OCI-LY1 (cell line): ENCODE measurements around the gene ETF1.

Experiments
- H2AFZ ChIP-seq: fragments of 200-600 bp; sonication (generic), shearing (Covaris generic); 2 replicates; pipeline ENCODE4 v1.6.0; 2014; ENCODE audit warnings: antibody characterized with exemption, mild to moderate bottlenecking, low read length
- H3F3A ChIP-seq: fragments of 200-600 bp; sonication (generic), shearing (Covaris generic); 2 replicates; pipeline ENCODE4 v1.6.0; 2014; ENCODE audit warnings: mild to moderate bottlenecking, antibody characterized with exemption, low read length, moderate library complexity; ENCODE audit not compliant: insufficient read depth
- H3K27ac ChIP-seq: fragments of 200-600 bp; sonication (generic); 2 replicates; pipeline ENCODE4 v1.5.1; 2014; ENCODE audit warnings: low read length, mixed run types, mild to moderate bottlenecking, low read depth; ENCODE audit not compliant: poor library complexity, severe bottlenecking
- H3K27me3 ChIP-seq: fragments of 200-600 bp; sonication (generic); 2 replicates; pipeline ENCODE4 v1.6.0; 2014; ENCODE audit warnings: antibody characterized with exemption, mild to moderate bottlenecking, low read length, moderate library complexity; ENCODE audit not compliant: insufficient read depth
- H3K36me3 ChIP-seq: fragments of 200-600 bp; sonication (generic); 2 replicates; pipeline ENCODE4 v1.6.1; 2014; ENCODE audit warnings: mild to moderate bottlenecking, antibody characterized with exemption, low read length, moderate library complexity, mixed read lengths; ENCODE audit not compliant: insufficient read depth
- H3K4me1 ChIP-seq: fragments of 200-600 bp; sonication (generic); 2 replicates; pipeline ENCODE4 v1.5.1; 2014; ENCODE audit warnings: mild to moderate bottlenecking, low read length, moderate library complexity; ENCODE audit not compliant: insufficient read depth, severe bottlenecking
- H3K4me2 ChIP-seq: fragments of 200-600 bp; sonication (generic), shearing (Covaris generic); 2 replicates; pipeline ENCODE4 v1.6.1; 2014; ENCODE audit warnings: low read length
- H3K4me3 ChIP-seq: fragments of 200-600 bp; sonication (generic); 2 replicates; pipeline ENCODE4 v1.5.1; 2014; ENCODE audit warnings: low read length, low read depth, mild to moderate bottlenecking, mixed read lengths; ENCODE audit not compliant: poor library complexity, severe bottlenecking
- H3K79me2 ChIP-seq: fragments of 200-600 bp; shearing (Covaris generic); 2 replicates; pipeline ENCODE4 v1.6.1; 2016; ENCODE audit warnings: mixed run types, low read length, mixed read lengths; ENCODE audit not compliant: insufficient read depth
- H3K9ac ChIP-seq: fragments of 200-600 bp; sonication (generic), shearing (Covaris generic); 2 replicates; pipeline ENCODE4 v1.6.1; 2014; ENCODE audit warnings: mild to moderate bottlenecking, low read length, mixed read lengths
- H3K9me2 ChIP-seq: fragments of 200-600 bp; sonication (generic), shearing (Covaris generic); 2 replicates; pipeline ENCODE4 v1.6.1; 2014; ENCODE audit warnings: low read depth, mild to moderate bottlenecking, low read length, mixed read lengths
- H3K9me3 ChIP-seq: fragments of 200-600 bp; shearing (Covaris generic); 2 replicates; pipeline ENCODE4 v1.6.1; 2014; ENCODE audit warnings: low read length, mixed read lengths
- H4K20me1 ChIP-seq: fragments of 200-600 bp; sonication (generic), shearing (Covaris generic); 2 replicates; pipeline ENCODE4 v1.6.0; 2016; ENCODE audit warnings: mild to moderate bottlenecking, low read length; ENCODE audit not compliant: insufficient read depth
- EZH2 ChIP-seq: fragments of 200-600 bp; sonication (generic), shearing (Covaris generic); IDR thresholded peaks from 2 replicates; pipeline ENCODE4 v1.8.0; 2017; ENCODE audit warnings: borderline replicate concordance, mixed run types, mild to moderate bottlenecking, antibody characterized with exemption, low read length, moderate library complexity, mixed read lengths
- TF ChIP-seq, protein P1 (sequence below): fragments of 200-600 bp; sonication (generic), shearing (Covaris generic); IDR thresholded peaks from 2 replicates; pipeline ENCODE4 v1.5.1; 2017; ENCODE audit warnings: mild to moderate bottlenecking, antibody characterized with exemption, low read length, moderate library complexity, mixed read lengths

The ETF1 gene

DNA sequence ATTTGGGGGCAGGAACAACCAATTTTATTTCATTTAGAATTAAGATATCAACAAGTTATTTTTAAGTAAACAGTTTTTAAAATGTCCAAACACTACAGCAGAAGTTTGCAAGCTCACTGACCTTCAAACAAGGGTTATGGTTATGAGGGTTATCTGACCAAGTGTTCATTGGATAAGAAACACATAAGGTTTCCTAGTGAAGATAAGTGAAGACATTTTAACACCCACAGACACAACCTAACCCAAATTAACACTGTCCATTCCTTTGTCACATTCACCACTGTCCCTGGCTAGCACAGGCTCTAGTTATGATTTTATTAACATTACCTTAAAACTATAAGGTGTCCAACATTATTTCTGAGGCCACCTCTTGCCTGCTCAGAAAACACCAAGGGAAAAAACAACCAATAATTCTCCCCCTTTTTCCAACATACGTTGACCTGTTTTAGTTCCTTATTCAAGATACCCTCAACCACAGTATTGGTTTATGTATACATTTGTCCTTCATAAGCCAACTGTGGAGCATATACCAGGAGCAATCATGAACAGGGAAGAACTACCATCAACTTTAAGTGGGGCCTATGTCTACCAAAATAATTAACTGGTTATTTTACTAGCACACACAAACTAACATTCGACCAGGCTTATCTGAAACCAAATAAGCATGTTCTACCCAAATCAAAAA lies 4.0 kb downstream of the ETF1 start:
- Histone ChIP-seq H4K20me1 (peaks cover 3% of the 10 kb centered on the region; the same call in 1 of the 2 replicates), H2AFZ (no peak overlapping the region), H3K9me3 (no peaks in the 10 kb centered on the region), H3F3A (no peaks in the 10 kb centered on the region; the same call in 1 of the 2 replicates), H3K27ac (no peak overlapping the region), H3K4me1 (peaks cover 32% of the 10 kb centered on the region), H3K4me2 (0 out of 2 replicates have a peak overlapping the region, but pooled peaks have one; percentile 15), H3K4me3 (no peak overlapping the region), H3K9me2 (no peaks in the 10 kb centered on the region), H3K9ac (no peak overlapping the region), H3K79me2 (peaks cover 86% of the 10 kb centered on the region), H3K27me3 (no peaks in the 10 kb centered on the region), H3K36me3 (peaks cover 65% of the 10 kb centered on the region)
- TF ChIP-seq, protein P1, sequence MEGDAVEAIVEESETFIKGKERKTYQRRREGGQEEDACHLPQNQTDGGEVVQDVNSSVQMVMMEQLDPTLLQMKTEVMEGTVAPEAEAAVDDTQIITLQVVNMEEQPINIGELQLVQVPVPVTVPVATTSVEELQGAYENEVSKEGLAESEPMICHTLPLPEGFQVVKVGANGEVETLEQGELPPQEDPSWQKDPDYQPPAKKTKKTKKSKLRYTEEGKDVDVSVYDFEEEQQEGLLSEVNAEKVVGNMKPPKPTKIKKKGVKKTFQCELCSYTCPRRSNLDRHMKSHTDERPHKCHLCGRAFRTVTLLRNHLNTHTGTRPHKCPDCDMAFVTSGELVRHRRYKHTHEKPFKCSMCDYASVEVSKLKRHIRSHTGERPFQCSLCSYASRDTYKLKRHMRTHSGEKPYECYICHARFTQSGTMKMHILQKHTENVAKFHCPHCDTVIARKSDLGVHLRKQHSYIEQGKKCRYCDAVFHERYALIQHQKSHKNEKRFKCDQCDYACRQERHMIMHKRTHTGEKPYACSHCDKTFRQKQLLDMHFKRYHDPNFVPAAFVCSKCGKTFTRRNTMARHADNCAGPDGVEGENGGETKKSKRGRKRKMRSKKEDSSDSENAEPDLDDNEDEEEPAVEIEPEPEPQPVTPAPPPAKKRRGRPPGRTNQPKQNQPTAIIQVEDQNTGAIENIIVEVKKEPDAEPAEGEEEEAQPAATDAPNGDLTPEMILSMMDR: no peak
- no peak for TF ChIP-seq EZH2

DNA sequence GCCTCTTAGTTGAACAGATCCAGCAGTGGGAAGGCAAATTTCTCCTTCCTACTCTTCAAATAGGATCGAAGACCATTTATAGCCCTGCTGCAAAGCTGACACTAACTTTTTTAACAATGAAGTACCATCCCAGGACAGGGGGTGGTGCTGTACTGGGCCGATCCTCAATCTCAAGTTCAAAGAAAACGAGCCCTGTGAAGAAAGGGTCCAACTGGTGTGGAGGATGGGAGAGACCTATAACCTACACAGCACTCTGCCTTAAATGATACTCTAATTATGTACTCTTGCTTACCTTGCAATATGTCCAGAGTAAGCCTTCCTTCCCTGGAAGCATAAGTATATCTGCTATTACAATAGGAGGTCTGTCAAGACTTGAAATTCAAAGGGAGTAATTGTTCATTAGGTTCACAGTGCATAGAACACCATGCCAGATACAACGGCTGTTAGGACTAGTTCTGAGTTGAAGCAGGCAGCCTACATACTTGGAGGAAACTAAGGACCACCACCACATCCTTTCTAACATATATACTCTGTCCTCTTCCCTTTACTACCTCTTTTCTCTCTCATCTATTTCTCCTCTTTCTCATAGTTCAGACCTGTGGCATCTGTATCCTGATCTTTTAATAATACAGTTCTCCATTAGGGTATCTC lies 6.2 kb downstream of the ETF1 start:
- TF ChIP-seq EZH2: no peak
- TF ChIP-seq, protein P1: peak; percentile 54
- no peak overlapping the region for H3K4me3 ChIP-seq
- H3K9me2 ChIP-seq: no peaks in the 10 kb centered on the region
- H4K20me1 ChIP-seq: peaks cover 3% of the 10 kb centered on the region; the same call in 1 of the 2 replicates
- H3K9me3 ChIP-seq: no peaks in the 10 kb centered on the region
- H3K27ac ChIP-seq: no peak overlapping the region
- H3K27me3 ChIP-seq: no peaks in the 10 kb centered on the region
- peaks cover 91% of the 10 kb centered on the region for H3K79me2 ChIP-seq
- H3K4me1 ChIP-seq: peaks cover 28% of the 10 kb centered on the region
- H3K36me3 ChIP-seq: peaks cover 77% of the 10 kb centered on the region
- no peak overlapping the region for H3K9ac ChIP-seq
- H3F3A ChIP-seq: no peaks in the 10 kb centered on the region; the same call in 1 of the 2 replicates
- no peak overlapping the region for H2AFZ ChIP-seq
- H3K4me2 ChIP-seq: no peak overlapping the region

GRCh38 chr5:138536215-138536614 lies 6.8 kb downstream of the ETF1 start:
- Histone ChIP-seq H3K27me3 (no peaks in the 10 kb centered on the region), H3F3A (no peaks in the 10 kb centered on the region; the same call in 1 of the 2 replicates), H2AFZ (no peak overlapping the region), H3K79me2 (peaks cover 90% of the 10 kb centered on the region), H3K4me2 (no peak overlapping the region), H3K27ac (no peak overlapping the region), H3K4me3 (no peak overlapping the region), H3K4me1 (peaks cover 22% of the 10 kb centered on the region), H3K9ac (no peak overlapping the region), H3K9me2 (no peaks in the 10 kb centered on the region), H3K36me3 (peaks cover 77% of the 10 kb centered on the region), H4K20me1 (peaks cover 3% of the 10 kb centered on the region; the same call in 1 of the 2 replicates), H3K9me3 (no peaks in the 10 kb centered on the region)
- TF ChIP-seq, protein P1: no peak
- no peak for TF ChIP-seq EZH2
